ENCODE data around the gene CEP112. TPM values are rescaled to one million over a fixed set of nuclear protein-coding genes. Genes with fewer than 3 reads are reported as not detected.

Gene CEP112
- total and polyA plus RNA-seq, 2 of the 8 experiments (the other 6 are each of a cell fraction or from before 2014, with no cell fraction given) = 0.62 to 3.1 TPM

GRCh38 chr17:65737451-65737850 is 454.5 kb downstream of the CEP112 start (continued):
- TF ChIP-seq, protein P1, sequence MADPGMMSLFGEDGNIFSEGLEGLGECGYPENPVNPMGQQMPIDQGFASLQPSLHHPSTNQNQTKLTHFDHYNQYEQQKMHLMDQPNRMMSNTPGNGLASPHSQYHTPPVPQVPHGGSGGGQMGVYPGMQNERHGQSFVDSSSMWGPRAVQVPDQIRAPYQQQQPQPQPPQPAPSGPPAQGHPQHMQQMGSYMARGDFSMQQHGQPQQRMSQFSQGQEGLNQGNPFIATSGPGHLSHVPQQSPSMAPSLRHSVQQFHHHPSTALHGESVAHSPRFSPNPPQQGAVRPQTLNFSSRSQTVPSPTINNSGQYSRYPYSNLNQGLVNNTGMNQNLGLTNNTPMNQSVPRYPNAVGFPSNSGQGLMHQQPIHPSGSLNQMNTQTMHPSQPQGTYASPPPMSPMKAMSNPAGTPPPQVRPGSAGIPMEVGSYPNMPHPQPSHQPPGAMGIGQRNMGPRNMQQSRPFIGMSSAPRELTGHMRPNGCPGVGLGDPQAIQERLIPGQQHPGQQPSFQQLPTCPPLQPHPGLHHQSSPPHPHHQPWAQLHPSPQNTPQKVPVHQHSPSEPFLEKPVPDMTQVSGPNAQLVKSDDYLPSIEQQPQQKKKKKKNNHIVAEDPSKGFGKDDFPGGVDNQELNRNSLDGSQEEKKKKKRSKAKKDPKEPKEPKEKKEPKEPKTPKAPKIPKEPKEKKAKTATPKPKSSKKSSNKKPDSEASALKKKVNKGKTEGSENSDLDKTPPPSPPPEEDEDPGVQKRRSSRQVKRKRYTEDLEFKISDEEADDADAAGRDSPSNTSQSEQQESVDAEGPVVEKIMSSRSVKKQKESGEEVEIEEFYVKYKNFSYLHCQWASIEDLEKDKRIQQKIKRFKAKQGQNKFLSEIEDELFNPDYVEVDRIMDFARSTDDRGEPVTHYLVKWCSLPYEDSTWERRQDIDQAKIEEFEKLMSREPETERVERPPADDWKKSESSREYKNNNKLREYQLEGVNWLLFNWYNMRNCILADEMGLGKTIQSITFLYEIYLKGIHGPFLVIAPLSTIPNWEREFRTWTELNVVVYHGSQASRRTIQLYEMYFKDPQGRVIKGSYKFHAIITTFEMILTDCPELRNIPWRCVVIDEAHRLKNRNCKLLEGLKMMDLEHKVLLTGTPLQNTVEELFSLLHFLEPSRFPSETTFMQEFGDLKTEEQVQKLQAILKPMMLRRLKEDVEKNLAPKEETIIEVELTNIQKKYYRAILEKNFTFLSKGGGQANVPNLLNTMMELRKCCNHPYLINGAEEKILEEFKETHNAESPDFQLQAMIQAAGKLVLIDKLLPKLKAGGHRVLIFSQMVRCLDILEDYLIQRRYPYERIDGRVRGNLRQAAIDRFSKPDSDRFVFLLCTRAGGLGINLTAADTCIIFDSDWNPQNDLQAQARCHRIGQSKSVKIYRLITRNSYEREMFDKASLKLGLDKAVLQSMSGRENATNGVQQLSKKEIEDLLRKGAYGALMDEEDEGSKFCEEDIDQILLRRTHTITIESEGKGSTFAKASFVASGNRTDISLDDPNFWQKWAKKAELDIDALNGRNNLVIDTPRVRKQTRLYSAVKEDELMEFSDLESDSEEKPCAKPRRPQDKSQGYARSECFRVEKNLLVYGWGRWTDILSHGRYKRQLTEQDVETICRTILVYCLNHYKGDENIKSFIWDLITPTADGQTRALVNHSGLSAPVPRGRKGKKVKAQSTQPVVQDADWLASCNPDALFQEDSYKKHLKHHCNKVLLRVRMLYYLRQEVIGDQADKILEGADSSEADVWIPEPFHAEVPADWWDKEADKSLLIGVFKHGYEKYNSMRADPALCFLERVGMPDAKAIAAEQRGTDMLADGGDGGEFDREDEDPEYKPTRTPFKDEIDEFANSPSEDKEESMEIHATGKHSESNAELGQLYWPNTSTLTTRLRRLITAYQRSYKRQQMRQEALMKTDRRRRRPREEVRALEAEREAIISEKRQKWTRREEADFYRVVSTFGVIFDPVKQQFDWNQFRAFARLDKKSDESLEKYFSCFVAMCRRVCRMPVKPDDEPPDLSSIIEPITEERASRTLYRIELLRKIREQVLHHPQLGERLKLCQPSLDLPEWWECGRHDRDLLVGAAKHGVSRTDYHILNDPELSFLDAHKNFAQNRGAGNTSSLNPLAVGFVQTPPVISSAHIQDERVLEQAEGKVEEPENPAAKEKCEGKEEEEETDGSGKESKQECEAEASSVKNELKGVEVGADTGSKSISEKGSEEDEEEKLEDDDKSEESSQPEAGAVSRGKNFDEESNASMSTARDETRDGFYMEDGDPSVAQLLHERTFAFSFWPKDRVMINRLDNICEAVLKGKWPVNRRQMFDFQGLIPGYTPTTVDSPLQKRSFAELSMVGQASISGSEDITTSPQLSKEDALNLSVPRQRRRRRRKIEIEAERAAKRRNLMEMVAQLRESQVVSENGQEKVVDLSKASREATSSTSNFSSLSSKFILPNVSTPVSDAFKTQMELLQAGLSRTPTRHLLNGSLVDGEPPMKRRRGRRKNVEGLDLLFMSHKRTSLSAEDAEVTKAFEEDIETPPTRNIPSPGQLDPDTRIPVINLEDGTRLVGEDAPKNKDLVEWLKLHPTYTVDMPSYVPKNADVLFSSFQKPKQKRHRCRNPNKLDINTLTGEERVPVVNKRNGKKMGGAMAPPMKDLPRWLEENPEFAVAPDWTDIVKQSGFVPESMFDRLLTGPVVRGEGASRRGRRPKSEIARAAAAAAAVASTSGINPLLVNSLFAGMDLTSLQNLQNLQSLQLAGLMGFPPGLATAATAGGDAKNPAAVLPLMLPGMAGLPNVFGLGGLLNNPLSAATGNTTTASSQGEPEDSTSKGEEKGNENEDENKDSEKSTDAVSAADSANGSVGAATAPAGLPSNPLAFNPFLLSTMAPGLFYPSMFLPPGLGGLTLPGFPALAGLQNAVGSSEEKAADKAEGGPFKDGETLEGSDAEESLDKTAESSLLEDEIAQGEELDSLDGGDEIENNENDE (IDR thresholded peaks at IDR 0.05; ENCODE audit: insufficient replicate concordance, low read length) = no peak
- TF ChIP-seq TAF1 (IDR thresholded peaks at IDR 0.05; ENCODE audit: low read depth, low read length) (no peak), TCF12 (IDR thresholded peaks at IDR 0.05; ENCODE audit: low read depth, low read length) (no peak), POU5F1 (IDR thresholded peaks at IDR 0.05; ENCODE audit: low read depth, low read length) (no peak), SP1 (IDR thresholded peaks at IDR 0.05; ENCODE audit: low read depth, low read length) (no peak), KDM5A (IDR thresholded peaks at IDR 0.05; ENCODE audit: low read length) (no peak), ATF3 (IDR thresholded peaks at IDR 0.05; ENCODE audit: insufficient read depth, low read depth, low read length) (no peak), RXRA (IDR thresholded peaks at IDR 0.05; ENCODE audit: insufficient read depth, low read depth, low read length) (no peak), BCL11A (IDR thresholded peaks at IDR 0.05; ENCODE audit: low read depth in 2 of 2, low read length in 2 of 2) (no peak), CREB1 (IDR thresholded peaks at IDR 0.05) (no peak), TAF7 (optimal IDR thresholded peaks at IDR 0.05; ENCODE audit: borderline replicate concordance, low read depth, low read length) (no peak)

Data from H1 (cell line).